ENCODE data around the gene NCR3LG1. TPM values are rescaled to one million over a fixed set of nuclear protein-coding genes. Genes with fewer than 3 reads are reported as not detected.

The NCR3LG1 gene
- total and polyA plus RNA-seq, 2 of the 8 experiments (the other 6 are each of a cell fraction or from before 2014, with no cell fraction given): 0.68 to 1.9 TPM

GRCh38 chr11:17406818-17407149 lies 55.2 kb downstream of the NCR3LG1 start:
- CTCF ChIA-PET (ENCODE audit: partially characterized antibody): interaction anchor here (0.6 to 38.8 kb wide), 10 partner anchors 12 to 106 kb away, joined by 3 to 1414 read pairs (median 4); partner anchors contain the start of genes ABCC8 and KCNJ11
- H4K91ac ChIP-seq (replicated peaks; ENCODE audit: insufficient read length, low read length): no peak overlapping the region
- no peak overlapping the region for H3K4me2 ChIP-seq (ENCODE audit: insufficient read depth in 1 of 2, low read depth in 2 of 2, low read length in 2 of 2)
- H2BK120ac ChIP-seq (replicated peaks; ENCODE audit: low read depth, low read length): no peak overlapping the region
- H3K79me2 ChIP-seq (ENCODE audit: control insufficient read depth in 1 of 2, insufficient read depth in 2 of 2, low read length in 2 of 2): no peaks in the 10 kb centered on the region
- no peak overlapping the region for H3K23ac ChIP-seq (ENCODE audit: insufficient read length)
- no peaks in the 10 kb centered on the region for H3K9me3 ChIP-seq (ENCODE audit: insufficient read depth in 2 of 2, low read depth in 1 of 2, low read length in 1 of 2)
- H3K4ac ChIP-seq (replicated peaks; ENCODE audit: insufficient read length, low read depth, low read length): no peak overlapping the region
- H2BK15ac ChIP-seq (ENCODE audit: low read length): no peak overlapping the region
- H2AK5ac ChIP-seq (ENCODE audit: low read depth, low read length): no peak overlapping the region
- no peak overlapping the region for H3K56ac ChIP-seq (replicated peaks; ENCODE audit: insufficient read length, low read depth, low read length)
- no peak overlapping the region for H2BK5ac ChIP-seq (ENCODE audit: low read depth, low read length)
- no peak overlapping the region for H4K8ac ChIP-seq (ENCODE audit: extremely low read depth, insufficient read depth, low read length)
- WGBS, 2 experiments (ENCODE audit: extremely low coverage in 1 of 2, insufficient coverage in 1 of 2, insufficient read length in 1 of 2, insufficient replicate concordance in 2 of 2, low coverage in 1 of 2, low lambda C conversion rate in 2 of 2, missing lambda C conversion rate in 1 of 2): 93% methylated on average over 13 of the region's 13 CpGs; no CpG with 5 or more reads in 1 of the 2 experiments
- H3K27me3 ChIP-seq (replicated peaks in 1 of 4; ENCODE audit: control insufficient read depth in 3 of 4, extremely low read depth in 1 of 4, insufficient read depth in 3 of 4, low read length in 3 of 4): no peaks in the 10 kb centered on the region
- H3K9ac ChIP-seq (replicated peaks in 1 of 4; ENCODE audit: extremely low read depth in 1 of 4, low read depth in 3 of 4, low read length in 3 of 4): no peak overlapping the region; a peak in 1 of 7 replicates
- H4K20me1 ChIP-seq (replicated peaks in 1 of 2; ENCODE audit: control insufficient read depth in 1 of 2, insufficient read depth in 2 of 2, low read length in 2 of 2): no peaks in the 10 kb centered on the region
- FAIRE-seq (no peak), DNase-seq (ENCODE audit: low read depth in 1 of 2, low spot score in 2 of 2) (no peak)
- H2BK20ac ChIP-seq (ENCODE audit: low read length): no peak overlapping the region; the same call in 1 of the 2 replicates
- H3K79me1 ChIP-seq (ENCODE audit: low read depth, low read length): no peaks in the 10 kb centered on the region
- H3K27ac ChIP-seq (ENCODE audit: low read depth, low read length): no peak overlapping the region
- 0 out of 2 replicates have a peak overlapping the region, but pooled peaks have one; percentile 23 for H2BK12ac ChIP-seq (ENCODE audit: low read depth, low read length)
- no peak overlapping the region for H3K14ac ChIP-seq (ENCODE audit: insufficient read length)
- POLR2A ChIA-PET (ENCODE audit: partially characterized antibody): interaction anchor here (1.4 kb wide), 1 partner anchor 22 kb away, joined by 3 read pairs; no protein-coding TSS in a partner anchor
- H4K5ac ChIP-seq (ENCODE audit: insufficient read length, low read depth, low read length): no peak overlapping the region
- no peaks in the 10 kb centered on the region for H3K4me1 ChIP-seq (replicated peaks in 1 of 4; ENCODE audit: control insufficient read depth in 3 of 4, insufficient read depth in 4 of 4, low read length in 3 of 4)
- H2AFZ ChIP-seq (ENCODE audit: low read length): no peak overlapping the region
- no peaks in the 10 kb centered on the region for H3K36me3 ChIP-seq (ENCODE audit: control insufficient read depth in 2 of 4, insufficient read depth in 4 of 4, low read length in 3 of 4)
- 0 out of 2 replicates have a peak overlapping the region, but pooled peaks have one; percentile 1 for H3K18ac ChIP-seq (ENCODE audit: extremely low read depth, low read length)
- H3K4me3 ChIP-seq (ENCODE audit: extremely low read depth in 1 of 4, insufficient read depth in 2 of 4, low read depth in 3 of 4, low read length in 4 of 4): no peak overlapping the region
- H3K23me2 ChIP-seq (ENCODE audit: low read depth, low read length): no peaks in the 10 kb centered on the region
- TF ChIP-seq SIN3A (conservative IDR thresholded peaks at IDR 0.05 in 1 of 2, IDR thresholded peaks at IDR 0.05 in 1 of 2; ENCODE audit: low read depth in 1 of 2, low read length in 2 of 2) (no peak), ASH2L (IDR thresholded peaks at IDR 0.05; ENCODE audit: low read length) (no peak), RAD21 (IDR thresholded peaks at IDR 0.05 in 1 of 2, conservative IDR thresholded peaks at IDR 0.05 in 1 of 2; ENCODE audit: low read depth in 2 of 2, low read length in 2 of 2) (no peak), SRF (IDR thresholded peaks at IDR 0.05; ENCODE audit: low read depth, low read length) (no peak), SP1 (IDR thresholded peaks at IDR 0.05; ENCODE audit: low read depth, low read length) (no peak), E2F6 (IDR thresholded peaks at IDR 0.05) (no peak)

Measured in H1 (cell line).